SK-N-MC (cell line): Measurements from ENCODE around the gene CD99.

Experiments used
- EZH2 ChIP-seq: fragments of 200-600 bp; sonication (generic); IDR thresholded peaks from one replicate; pipeline ENCODE4 v1.6.1; 2017; ENCODE audit warnings: antibody characterized with exemption
- FOXP2 ChIP-seq: optimal IDR thresholded peaks from 2 replicates; pipeline ENCODE3; 2011; ENCODE audit warnings: mild to moderate bottlenecking, moderate library complexity; ENCODE audit not compliant: insufficient read depth; ENCODE audit errors: extremely low read length, control extremely low read depth
- POLR2AphosphoS5 ChIP-seq: IDR thresholded peaks from 2 replicates; pipeline ENCODE4 v1.6.1; 2012; ENCODE audit warnings: mild to moderate bottlenecking, low read depth, low read length, borderline replicate concordance

GRCh38 chrX:2682565-2683177 lies 8.4 kb upstream of the CD99 start:
- no peak for TF ChIP-seq POLR2AphosphoS5
- TF ChIP-seq EZH2 = no peak
- TF ChIP-seq FOXP2 = peak; percentile 60
